SU-DHL-6 (cell line): ENCODE measurements around the gene VWF.

ENCODE experiments used
- H2AFZ ChIP-seq: fragments of 200-600 bp; sonication (generic); 2 replicates; pipeline ENCODE4 v1.6.1; 2014; ENCODE audit warnings: low read depth, mild to moderate bottlenecking, moderate library complexity, mixed read lengths, antibody characterized with exemption, low read length; ENCODE audit not compliant: severe bottlenecking
- H3F3A ChIP-seq: fragments of 200-600 bp; shearing (Covaris generic); 2 replicates; pipeline ENCODE4 v1.6.0; 2016; ENCODE audit warnings: antibody characterized with exemption, mild to moderate bottlenecking; ENCODE audit not compliant: insufficient read depth
- H3K27ac ChIP-seq: fragments of 200-600 bp; sonication (generic); 2 replicates; pipeline ENCODE4 v1.5.1; 2016; ENCODE audit warnings: low read depth, mild to moderate bottlenecking, low read length, moderate library complexity, mixed read lengths
- H3K27me3 ChIP-seq: fragments of 200-600 bp; sonication (generic), shearing (Covaris generic); 2 replicates; pipeline ENCODE4 v1.6.0; 2014; ENCODE audit warnings: mild to moderate bottlenecking, low read length
- H3K36me3 ChIP-seq: fragments of 200-600 bp; sonication (generic); 2 replicates; pipeline ENCODE4 v1.6.1; 2014; ENCODE audit warnings: mild to moderate bottlenecking, low read length, mixed read lengths
- H3K4me2 ChIP-seq: fragments of 300-600, 200-600 bp; shearing (Covaris generic), sonication (generic); 2 replicates; pipeline ENCODE4 v1.6.0; 2014; ENCODE audit warnings: low read length, low read depth, mild to moderate bottlenecking; ENCODE audit not compliant: poor library complexity, severe bottlenecking
- H3K4me3 ChIP-seq: fragments of 200-600 bp; sonication (generic); 2 replicates; pipeline ENCODE4 v1.5.1; 2014; ENCODE audit warnings: antibody characterized with exemption, low read length, mild to moderate bottlenecking, mixed read lengths; ENCODE audit not compliant: insufficient read depth, poor library complexity, severe bottlenecking
- H3K79me2 ChIP-seq: fragments of 200-600 bp; sonication (generic); 2 replicates; pipeline ENCODE4 v1.6.1; 2014; ENCODE audit warnings: mild to moderate bottlenecking, low read length, moderate library complexity; ENCODE audit not compliant: insufficient read depth
- H3K9ac ChIP-seq: fragments of 200-600 bp; sonication (generic); 2 replicates; pipeline ENCODE4 v1.7.0; 2014; ENCODE audit warnings: mild to moderate bottlenecking, low read length
- H3K9me2 ChIP-seq: fragments of 200-600 bp; sonication (generic); replicated peaks from 2 replicates; pipeline ENCODE4 v1.6.1; 2014; ENCODE audit warnings: low read length; ENCODE audit not compliant: insufficient read depth
- H3K9me3 ChIP-seq: fragments of 200-600 bp; sonication (generic); 2 replicates; pipeline ENCODE4 v1.6.1; 2014; ENCODE audit warnings: low read length, mixed read lengths; ENCODE audit not compliant: insufficient read depth
- H4K20me1 ChIP-seq: fragments of 200-600 bp; sonication (generic); 2 replicates; pipeline ENCODE4 v1.6.1; 2014; ENCODE audit warnings: low read depth, mild to moderate bottlenecking, antibody characterized with exemption, low read length, moderate library complexity, mixed read lengths
- EZH2phosphoT487 ChIP-seq: fragments of 200-600 bp; sonication (generic), shearing (Covaris generic); conservative IDR thresholded peaks from 2 replicates; pipeline ENCODE4 v1.6.1; 2018; ENCODE audit warnings: mild to moderate bottlenecking, antibody characterized with exemption, low read length, moderate library complexity, mixed read lengths
- TF ChIP-seq, protein P1 (sequence below): fragments of 200-600 bp; sonication (generic); IDR thresholded peaks from one replicate; pipeline ENCODE4 v1.5.1; 2017; ENCODE audit warnings: antibody characterized with exemption, mild to moderate bottlenecking, low read length, moderate library complexity; ENCODE audit not compliant: insufficient read depth, poor library complexity, severe bottlenecking

VWF gene

DNA sequence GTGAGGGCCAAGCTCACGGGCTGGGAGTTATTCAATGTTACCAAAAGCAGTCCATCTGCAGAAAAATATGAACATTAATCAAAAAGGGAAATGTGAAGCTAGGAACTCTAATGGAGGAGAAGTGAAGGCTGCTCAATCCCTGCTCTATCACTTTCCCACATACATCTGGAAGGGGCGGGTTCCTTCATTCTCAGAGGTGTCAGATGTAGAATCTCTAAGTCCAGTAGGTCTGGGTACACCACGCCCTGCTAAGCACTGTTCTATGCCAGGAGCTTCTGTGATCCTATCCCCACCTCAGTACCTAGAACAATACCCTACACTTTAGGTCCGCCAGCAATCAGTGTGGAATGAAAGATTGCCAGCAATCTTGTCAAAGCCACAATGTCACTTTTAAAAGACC, 142.4 kb downstream of the VWF start:
- H3K9me2 ChIP-seq, result no peaks in the 10 kb centered on the region
- H3F3A ChIP-seq, result no peaks in the 10 kb centered on the region
- H2AFZ ChIP-seq, result no peak overlapping the region
- no peaks in the 10 kb centered on the region for H3K36me3 ChIP-seq
- no peaks in the 10 kb centered on the region for H4K20me1 ChIP-seq
- no peak overlapping the region for H3K9ac ChIP-seq
- TF ChIP-seq, protein P1, sequence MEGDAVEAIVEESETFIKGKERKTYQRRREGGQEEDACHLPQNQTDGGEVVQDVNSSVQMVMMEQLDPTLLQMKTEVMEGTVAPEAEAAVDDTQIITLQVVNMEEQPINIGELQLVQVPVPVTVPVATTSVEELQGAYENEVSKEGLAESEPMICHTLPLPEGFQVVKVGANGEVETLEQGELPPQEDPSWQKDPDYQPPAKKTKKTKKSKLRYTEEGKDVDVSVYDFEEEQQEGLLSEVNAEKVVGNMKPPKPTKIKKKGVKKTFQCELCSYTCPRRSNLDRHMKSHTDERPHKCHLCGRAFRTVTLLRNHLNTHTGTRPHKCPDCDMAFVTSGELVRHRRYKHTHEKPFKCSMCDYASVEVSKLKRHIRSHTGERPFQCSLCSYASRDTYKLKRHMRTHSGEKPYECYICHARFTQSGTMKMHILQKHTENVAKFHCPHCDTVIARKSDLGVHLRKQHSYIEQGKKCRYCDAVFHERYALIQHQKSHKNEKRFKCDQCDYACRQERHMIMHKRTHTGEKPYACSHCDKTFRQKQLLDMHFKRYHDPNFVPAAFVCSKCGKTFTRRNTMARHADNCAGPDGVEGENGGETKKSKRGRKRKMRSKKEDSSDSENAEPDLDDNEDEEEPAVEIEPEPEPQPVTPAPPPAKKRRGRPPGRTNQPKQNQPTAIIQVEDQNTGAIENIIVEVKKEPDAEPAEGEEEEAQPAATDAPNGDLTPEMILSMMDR, result no peak
- TF ChIP-seq EZH2phosphoT487, result no peak
- H3K27me3 ChIP-seq, result no peaks in the 10 kb centered on the region
- no peaks in the 10 kb centered on the region for H3K79me2 ChIP-seq
- no peak overlapping the region for H3K27ac ChIP-seq
- no peak overlapping the region for H3K4me3 ChIP-seq
- H3K4me2 ChIP-seq, result no peak overlapping the region
- no peaks in the 10 kb centered on the region for H3K9me3 ChIP-seq

DNA sequence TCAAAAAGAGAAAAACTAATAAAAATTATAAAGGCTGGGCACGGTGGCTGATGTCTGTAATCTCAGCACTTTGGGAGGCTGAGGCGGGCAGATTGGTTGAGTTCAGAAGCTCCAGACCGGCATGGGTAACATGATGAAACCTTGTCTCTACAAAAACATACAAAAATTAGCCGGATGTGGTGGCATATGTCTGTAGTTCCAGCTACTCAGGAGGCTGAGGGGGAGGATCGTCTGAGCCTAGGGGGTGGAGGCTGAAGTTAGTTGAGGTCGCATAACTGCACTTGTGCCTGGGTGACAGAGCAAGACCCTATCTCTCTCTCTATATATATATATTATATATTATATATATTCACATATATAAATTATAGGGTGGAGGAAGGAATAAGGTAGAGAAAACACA, 146.9 kb downstream of the VWF start:
- Histone ChIP-seq H3K4me3 (no peak overlapping the region), H4K20me1 (no peaks in the 10 kb centered on the region), H3K9ac (no peak overlapping the region), H3K9me2 (no peaks in the 10 kb centered on the region), H3K9me3 (no peaks in the 10 kb centered on the region), H3K4me2 (no peak overlapping the region), H2AFZ (no peak overlapping the region), H3K36me3 (no peaks in the 10 kb centered on the region), H3K27me3 (no peaks in the 10 kb centered on the region), H3K27ac (no peak overlapping the region), H3K79me2 (no peaks in the 10 kb centered on the region), H3F3A (no peaks in the 10 kb centered on the region)
- TF ChIP-seq, protein P1, result no peak
- no peak for TF ChIP-seq EZH2phosphoT487

DNA sequence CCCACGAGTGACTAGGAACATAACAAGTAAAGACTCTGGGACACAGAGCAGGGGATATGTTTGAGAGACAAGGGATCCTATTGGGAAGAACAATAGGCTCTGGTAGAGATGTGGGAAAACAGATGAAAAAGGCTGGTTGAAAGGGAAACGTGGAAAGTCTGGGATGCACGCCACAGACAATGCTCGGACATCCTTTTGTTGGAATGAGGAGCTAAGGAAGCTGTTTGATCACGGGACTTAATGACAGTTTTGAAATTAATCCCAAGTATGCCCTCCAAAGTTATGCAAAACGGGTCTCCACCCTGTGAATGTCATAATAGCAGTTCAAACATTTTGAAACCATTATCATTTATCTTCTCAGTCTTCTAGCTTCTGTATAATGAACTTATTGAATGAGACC, 147.8 kb downstream of the VWF start:
- no peaks in the 10 kb centered on the region for H4K20me1 ChIP-seq
- TF ChIP-seq, protein P1, result no peak
- TF ChIP-seq EZH2phosphoT487, result no peak
- no peak overlapping the region for H3K27ac ChIP-seq
- H3K9me3 ChIP-seq, result no peaks in the 10 kb centered on the region
- no peak overlapping the region for H3K4me3 ChIP-seq
- no peak overlapping the region for H3K9ac ChIP-seq
- H3K9me2 ChIP-seq, result no peaks in the 10 kb centered on the region
- no peaks in the 10 kb centered on the region for H3K79me2 ChIP-seq
- H3K36me3 ChIP-seq, result no peaks in the 10 kb centered on the region
- no peaks in the 10 kb centered on the region for H3F3A ChIP-seq
- H2AFZ ChIP-seq, result no peak overlapping the region
- no peak overlapping the region for H3K4me2 ChIP-seq
- H3K27me3 ChIP-seq, result no peaks in the 10 kb centered on the region
